Testis (tissue), 3 donors: Measurements from ENCODE around the gene CENPO. TPM values are rescaled to one million over a fixed set of nuclear protein-coding genes. Genes with fewer than 3 reads are reported as not detected.

Source experiments
- DNase-seq: peaks from one replicate; pipeline ENCODE4 v3.0.0-alpha.2; 2019
- H3K27ac ChIP-seq, 2 donors: fragments of 200-600 bp; sonication (generic); one replicate each; pipeline ENCODE4 v1.5.1; 2019
- H3K27me3 ChIP-seq: fragments of 200-600 bp; sonication (generic); one replicate; pipeline ENCODE4 v1.5.1; 2019
- H3K36me3 ChIP-seq: fragments of 200-600 bp; sonication (generic); one replicate; pipeline ENCODE4 v1.5.1; 2017; ENCODE audit warnings: low read depth; ENCODE audit errors: missing control alignments
- H3K4me1 ChIP-seq: fragments of 200-600 bp; sonication (generic); one replicate; pipeline ENCODE4 v1.5.1; 2019
- H3K4me3 ChIP-seq, 2 donors: fragments of 200-600 bp; sonication (generic); one replicate each; pipeline ENCODE4 v1.5.1; 2017 to 2019
- H3K9me3 ChIP-seq: fragments of 200-600 bp; sonication (generic); one replicate; pipeline ENCODE4 v1.5.1; 2017
- POLR2A ChIP-seq: fragments of 450-650 bp; IDR thresholded peaks from one replicate; pipeline ENCODE4 v1.6.1; 2017; ENCODE audit warnings: antibody characterized with exemption, mild to moderate bottlenecking, moderate library complexity
- WGBS, 2 donors: methylation state at CpG; one replicate each; pipeline ENCODE4 v1.1.5; 2018; 5-methylcytosine and 5-hydroxymethylcytosine counted together
- intact Hi-C: fragments of 100-400 bp; cut with DNase I; formaldehyde crosslinking; loops from one replicate; pipeline ENCODE4 v1.15.1; 2023; ENCODE audit warnings: low total_unique reads
- polyA plus RNA-seq: library from polyadenylated mRNA; stranded (reverse); fragments of 350-450 nt; fragmentation: Illumina TruSeq; extraction: RNeasy Lipid Tissue Mini Kit (QIAGEN cat#74804); gene quantifications from one replicate; pipeline ENCODE4 v1.2.3, GENCODE V29; 2014; ENCODE audit warnings: low read depth, low replicate concordance; ENCODE audit not compliant: insufficient read depth
- total RNA-seq, 2 donors: library from RNA; depleted of rRNA; stranded (reverse); fragments of >200 nt; gene quantifications; one replicate each; pipeline ENCODE4 v1.2.3, GENCODE V29; 2016
- TF ChIP-seq, protein P1 (sequence below), 3 experiments: fragments of 450-650 bp in 2 of 3; fragments of 200-600 bp in 1 of 3; sonication (generic) in 1 of 3; IDR thresholded peaks; one replicate each; pipeline ENCODE4 v1.5.1; 2016 to 2019; ENCODE audit warnings: antibody characterized with exemption in 3 of 3, mild to moderate bottlenecking in 2 of 3, moderate library complexity in 1 of 3

The CENPO gene
- total and polyA plus RNA-seq, 3 donors from 2014 or later, result 27.1 to 41.2 (median 32.8) TPM

DNA sequence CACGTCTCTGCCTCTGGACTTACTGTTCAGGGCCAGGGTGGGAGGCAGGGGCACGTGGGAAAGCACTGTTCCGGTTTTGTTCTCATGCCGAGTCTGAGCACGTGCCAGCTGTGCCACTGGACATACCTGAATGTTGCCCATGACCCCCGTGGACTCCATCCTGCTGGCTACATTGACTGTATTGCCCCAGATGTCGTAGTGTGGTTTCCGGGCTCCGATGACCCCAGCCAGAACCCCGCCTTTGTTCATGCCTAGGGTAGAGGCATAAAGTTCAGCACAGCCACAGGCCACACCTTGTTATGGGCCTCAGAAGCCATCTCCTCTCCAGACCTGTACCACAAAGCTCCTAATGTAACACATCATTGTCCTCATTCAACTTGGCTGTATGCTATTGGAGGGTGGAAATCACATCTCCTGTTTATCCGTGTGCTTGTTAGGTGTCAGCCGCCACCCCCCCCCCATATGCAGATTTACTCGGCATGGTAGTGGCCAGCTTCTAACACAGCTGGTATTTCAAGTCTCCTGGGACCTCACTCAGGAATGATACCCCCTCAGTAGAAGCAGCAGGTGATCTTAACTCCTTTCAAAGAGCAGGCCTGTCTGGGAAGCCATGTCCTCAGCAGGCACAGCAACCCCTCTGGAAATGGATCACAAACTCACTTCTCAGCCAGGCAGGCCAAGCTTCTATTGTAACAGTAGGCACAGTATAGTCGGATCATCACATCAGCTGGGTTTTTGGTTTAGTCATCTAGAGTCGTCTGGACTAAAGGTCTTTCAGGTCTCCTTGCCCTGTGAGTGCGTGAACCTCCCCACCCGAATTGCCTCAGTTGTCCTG lies 27.6 kb downstream of the CENPO start:
- Histone ChIP-seq H3K4me3 (no peak overlapping the region), H3K36me3 (no peaks in the 10 kb centered on the region), H3K27me3 (no peaks in the 10 kb centered on the region), H3K9me3 (no peaks in the 10 kb centered on the region), H3K4me1 (peaks cover 4% of the 10 kb centered on the region), H3K27ac (no peak overlapping the region)
- TF ChIP-seq, protein P1, sequence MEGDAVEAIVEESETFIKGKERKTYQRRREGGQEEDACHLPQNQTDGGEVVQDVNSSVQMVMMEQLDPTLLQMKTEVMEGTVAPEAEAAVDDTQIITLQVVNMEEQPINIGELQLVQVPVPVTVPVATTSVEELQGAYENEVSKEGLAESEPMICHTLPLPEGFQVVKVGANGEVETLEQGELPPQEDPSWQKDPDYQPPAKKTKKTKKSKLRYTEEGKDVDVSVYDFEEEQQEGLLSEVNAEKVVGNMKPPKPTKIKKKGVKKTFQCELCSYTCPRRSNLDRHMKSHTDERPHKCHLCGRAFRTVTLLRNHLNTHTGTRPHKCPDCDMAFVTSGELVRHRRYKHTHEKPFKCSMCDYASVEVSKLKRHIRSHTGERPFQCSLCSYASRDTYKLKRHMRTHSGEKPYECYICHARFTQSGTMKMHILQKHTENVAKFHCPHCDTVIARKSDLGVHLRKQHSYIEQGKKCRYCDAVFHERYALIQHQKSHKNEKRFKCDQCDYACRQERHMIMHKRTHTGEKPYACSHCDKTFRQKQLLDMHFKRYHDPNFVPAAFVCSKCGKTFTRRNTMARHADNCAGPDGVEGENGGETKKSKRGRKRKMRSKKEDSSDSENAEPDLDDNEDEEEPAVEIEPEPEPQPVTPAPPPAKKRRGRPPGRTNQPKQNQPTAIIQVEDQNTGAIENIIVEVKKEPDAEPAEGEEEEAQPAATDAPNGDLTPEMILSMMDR (IDR thresholded peaks at IDR 0.05), result no peak
- no peak for TF ChIP-seq POLR2A
- peak; percentile 10 for DNase-seq
- 94 to 96% methylated on average over 11 to 17 of the region's 17 CpGs for WGBS, 2 donors
- intact Hi-C loops, result no loop called here

DNA sequence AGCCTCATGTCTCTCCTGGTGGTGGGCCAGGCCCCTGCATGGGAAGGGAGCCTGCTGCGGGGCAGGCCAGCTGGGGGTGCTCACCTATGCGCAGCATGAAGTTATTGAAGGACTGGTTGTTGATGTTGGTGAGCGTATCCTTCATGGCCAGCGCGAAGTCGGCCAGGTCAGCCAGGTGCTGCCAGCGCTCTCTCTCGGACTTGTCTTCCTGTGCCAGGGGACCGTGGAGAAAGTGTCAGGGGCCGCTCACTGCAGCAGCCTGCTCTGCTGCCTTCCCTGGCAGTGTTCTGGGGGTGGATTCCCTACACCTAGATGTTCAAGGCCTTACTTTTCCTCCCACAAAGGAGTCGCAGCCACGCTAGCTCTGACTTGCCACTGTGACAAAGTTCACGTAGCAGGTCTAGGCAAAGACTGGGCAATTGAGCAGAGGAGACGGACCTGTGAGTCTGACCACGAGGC lies 28.2 kb downstream of the CENPO start:
- Histone ChIP-seq H3K36me3 (no peaks in the 10 kb centered on the region), H3K4me3 (no peak overlapping the region), H3K27me3 (no peaks in the 10 kb centered on the region), H3K9me3 (no peaks in the 10 kb centered on the region), H3K27ac (no peak overlapping the region), H3K4me1 (peaks cover 4% of the 10 kb centered on the region)
- intact Hi-C loops, result no loop called here
- WGBS, 2 donors, result 82 to 87% methylated on average over 12 to 15 of the region's 15 CpGs
- DNase-seq, result peak; percentile 9
- no peak for TF ChIP-seq POLR2A
- TF ChIP-seq, protein P1 (IDR thresholded peaks at IDR 0.05), result no peak

DNA sequence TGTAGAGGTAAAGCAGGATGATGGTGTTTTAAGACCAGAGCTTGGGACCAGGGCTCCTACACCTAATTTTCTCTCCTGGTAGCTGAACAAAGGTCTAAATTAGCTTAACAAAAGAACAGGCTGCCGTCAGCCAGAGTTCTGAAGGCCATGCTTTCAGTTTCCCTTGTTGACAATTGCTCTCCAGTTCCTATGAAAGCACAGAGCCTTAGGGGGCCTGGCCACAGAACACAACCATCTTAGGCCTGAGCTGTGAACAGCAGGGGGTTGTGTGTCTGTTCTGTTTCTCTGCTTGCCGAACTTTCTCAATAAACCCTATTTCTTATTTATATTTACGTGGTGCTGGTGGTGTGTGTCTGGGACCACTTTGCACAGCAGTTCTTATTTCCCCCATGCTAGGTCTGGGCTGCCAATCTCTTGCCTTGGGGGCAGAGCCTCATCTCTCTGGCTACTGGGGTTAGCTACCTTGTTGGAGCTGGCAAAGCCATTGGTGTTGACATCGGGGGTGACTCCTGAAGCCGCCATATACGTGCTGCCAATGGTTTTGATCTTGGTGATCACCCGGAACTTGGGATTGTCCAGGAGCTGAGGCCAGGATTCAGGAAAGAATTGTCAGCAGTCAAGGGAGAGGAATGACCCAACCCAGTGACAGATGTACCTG lies 29.0 kb downstream of the CENPO start:
- no peaks in the 10 kb centered on the region for H3K9me3 ChIP-seq
- TF ChIP-seq POLR2A, result no peak
- TF ChIP-seq, protein P1 (IDR thresholded peaks at IDR 0.05), result no peak
- no peaks in the 10 kb centered on the region for H3K27me3 ChIP-seq
- no peak overlapping the region for H3K4me3 ChIP-seq
- no peaks in the 10 kb centered on the region for H3K36me3 ChIP-seq
- 91% methylated on average over 5 to 7 of the region's 7 CpGs for WGBS, 2 donors
- H3K27ac ChIP-seq, result no peak overlapping the region
- peaks cover 5% of the 10 kb centered on the region for H3K4me1 ChIP-seq
- DNase-seq, result no peak
- intact Hi-C loops, result no loop called here

DNA sequence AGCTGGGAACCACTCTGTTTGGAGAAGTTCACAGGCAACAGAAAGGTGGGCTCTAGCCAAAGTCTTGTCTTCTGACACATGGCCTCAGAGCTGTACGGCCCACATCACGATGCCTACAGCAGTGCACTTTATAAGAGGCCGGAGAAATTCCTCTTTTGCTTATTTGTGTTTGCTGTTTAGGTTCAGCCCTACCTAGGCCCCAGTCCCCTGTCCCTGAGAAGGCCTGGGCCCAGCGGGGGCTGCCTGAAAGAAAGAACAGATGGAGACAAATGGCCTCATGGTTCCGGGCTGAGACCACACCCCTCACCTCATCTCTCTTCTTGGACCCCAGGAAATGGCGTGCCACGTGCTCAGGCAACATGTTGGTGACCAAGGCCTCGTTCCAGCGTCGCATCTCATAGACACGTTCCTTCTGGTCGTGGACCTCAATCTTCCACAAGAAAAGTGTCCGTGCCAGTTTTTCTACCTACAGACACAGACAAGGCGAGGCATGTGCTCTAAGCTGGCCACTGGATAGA lies 30.9 kb downstream of the CENPO start:
- peak; percentile 11 for DNase-seq
- Histone ChIP-seq H3K36me3 (no peaks in the 10 kb centered on the region), H3K4me3 (no peak overlapping the region), H3K27me3 (no peaks in the 10 kb centered on the region), H3K27ac (no peak overlapping the region), H3K9me3 (no peaks in the 10 kb centered on the region), H3K4me1 (peaks cover 5% of the 10 kb centered on the region)
- intact Hi-C loops, result no loop called here
- WGBS, 2 donors, result 96 to 97% methylated on average over 14 of the region's 14 CpGs
- TF ChIP-seq POLR2A, result no peak
- TF ChIP-seq, protein P1 (IDR thresholded peaks at IDR 0.05), result no peak
